Brain pericyte (primary cell): ENCODE results near the gene WDR74.

Experiments used
- DNase-seq: peaks from one replicate; pipeline ENCODE4 v3.0.0-alpha.2; 2012; ENCODE audit warnings: low read depth, low spot score

The WDR74 gene

DNA sequence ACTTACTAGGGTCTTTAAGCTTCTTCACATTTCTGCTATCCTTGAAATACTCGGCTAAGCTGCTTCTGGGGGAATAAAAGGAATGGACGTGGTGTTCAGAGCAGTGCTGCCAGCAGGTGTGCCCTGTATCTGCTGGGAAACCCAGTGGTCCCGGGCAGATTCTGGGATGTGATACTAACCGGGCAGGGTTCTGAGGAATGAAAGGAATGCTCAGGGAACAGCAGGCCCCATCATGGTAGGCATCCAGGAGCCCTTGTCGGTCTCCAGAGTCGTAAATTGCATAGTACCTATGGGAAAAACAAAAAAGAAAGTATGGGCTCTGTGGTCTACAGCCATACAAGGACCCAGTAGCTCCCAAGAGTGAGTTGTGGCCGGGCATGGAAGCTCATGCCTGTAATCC is 43.1 kb downstream of the WDR74 start:
- DNase-seq = no peak

DNA sequence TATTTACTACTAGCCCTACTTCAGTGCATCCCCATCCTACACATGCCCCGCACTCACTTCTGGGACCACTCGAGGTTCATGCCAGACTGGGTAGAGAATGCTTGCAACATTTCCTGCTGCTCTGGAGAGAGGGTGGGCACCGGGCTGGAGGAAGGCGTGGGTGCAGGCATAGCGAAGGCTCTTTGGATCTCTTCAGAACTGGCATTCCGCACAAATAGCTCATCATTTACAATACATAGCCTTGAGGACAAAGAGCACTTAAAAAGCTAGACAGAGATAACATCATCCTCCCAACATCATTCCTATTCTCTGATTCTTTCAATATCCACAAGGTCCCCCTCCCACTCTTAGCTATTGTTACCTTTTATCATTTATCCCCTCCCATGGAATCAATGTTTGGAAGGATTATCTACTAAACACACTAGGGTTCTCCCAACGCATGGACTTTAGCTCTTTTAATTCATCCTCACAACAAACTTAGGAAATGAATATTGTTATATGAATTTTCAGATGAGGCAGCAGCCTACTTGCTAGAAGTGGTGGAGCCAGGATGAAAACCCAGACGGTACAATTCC is 45.1 kb downstream of the WDR74 start:
- no peak for DNase-seq

- no peak for DNase-seq
These were observed 47.2 kb downstream of the WDR74 start for GRCh38 chr11:62792202-62792575.

DNA sequence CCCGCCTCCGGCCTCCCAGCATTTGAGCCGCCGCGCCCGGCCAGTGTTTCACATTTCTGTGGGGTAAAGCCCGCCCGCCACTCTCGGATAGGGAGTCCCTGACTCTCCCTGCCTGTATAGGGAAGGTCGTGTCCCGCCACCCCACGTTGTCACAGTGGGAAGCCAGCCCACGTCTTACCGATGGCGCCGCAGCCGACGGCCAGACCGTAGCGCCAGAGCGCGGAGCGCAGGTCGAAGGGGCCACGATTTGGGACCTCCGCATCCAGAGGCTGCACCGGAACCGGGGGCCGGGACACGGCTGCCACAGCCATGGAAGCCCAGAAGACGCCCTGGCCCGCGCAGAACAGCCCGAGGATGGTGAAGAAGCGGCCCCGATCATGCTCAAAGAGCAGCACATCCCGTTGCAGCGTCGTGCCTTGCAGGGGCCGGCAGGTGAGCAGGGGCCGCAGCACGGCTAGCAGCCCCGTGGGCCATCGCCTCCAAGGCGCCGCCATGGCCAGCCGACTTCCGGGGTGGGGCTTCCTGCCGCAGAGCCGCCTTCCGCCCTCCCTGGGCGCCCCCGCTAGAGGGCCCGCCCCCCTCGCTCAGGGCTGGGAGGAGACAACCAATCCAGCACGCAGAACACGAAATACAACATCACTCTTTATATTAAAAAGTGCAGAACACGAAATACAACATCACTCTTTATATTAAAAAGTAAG is 47.7 kb downstream of the WDR74 start, which contains the start of gene TMEM223:
Gene TMEM223 (minus strand): TSS at position 506 of the 701 bp plus-strand sequence. CDS start 12 bp downstream, at position 494.
- no peak for DNase-seq

GRCh38 chr11:62789576-62789975 is 49.8 kb downstream of the WDR74 start:
- no peak for DNase-seq

GRCh38 chr11:62788991-62789390 is 50.4 kb downstream of the WDR74 start:
- DNase-seq = no peak

DNA sequence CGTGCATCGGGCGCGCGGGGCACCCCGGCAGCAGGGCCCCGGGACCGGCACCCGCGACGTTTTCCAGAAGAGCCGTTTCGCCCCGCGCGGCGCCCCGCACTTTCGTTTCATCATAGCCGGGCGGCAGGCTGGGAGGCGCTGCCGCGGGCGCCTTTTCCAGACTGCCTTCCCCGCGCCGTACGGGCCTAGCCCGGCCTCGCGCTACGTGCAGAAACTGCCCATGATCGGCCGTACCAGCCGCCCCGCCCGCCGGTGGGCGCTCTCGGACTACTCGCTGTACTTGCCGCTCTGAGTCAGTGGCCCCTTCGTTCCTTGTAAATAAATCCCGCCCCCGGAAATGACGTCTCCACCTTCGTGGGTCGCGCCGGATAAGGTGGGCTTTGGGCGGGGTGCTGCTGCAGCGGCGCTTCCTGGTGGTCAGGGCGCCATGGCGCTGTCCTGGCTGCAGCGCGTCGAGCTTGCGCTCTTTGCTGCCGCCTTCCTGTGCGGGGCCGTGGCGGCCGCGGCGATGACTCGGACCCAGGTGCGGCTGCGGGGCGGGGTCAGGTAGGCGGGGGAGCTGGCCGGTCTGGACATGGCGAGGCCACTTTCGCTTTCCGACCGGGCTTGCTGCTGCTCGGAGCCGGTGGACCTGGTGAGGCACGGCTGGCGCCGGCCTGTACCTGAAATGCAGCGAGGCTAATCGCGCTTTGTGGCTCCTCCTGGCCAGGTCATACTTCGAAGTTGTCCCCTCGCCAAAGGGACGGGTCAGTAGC is 52.2 kb downstream of the WDR74 start, which contains the start of gene TMEM179B:
Gene TMEM179B (plus strand): TSS at position 398 of the 755 bp plus-strand sequence. CDS start 30 bp downstream, at position 428.
- peak; percentile 91 for DNase-seq

GRCh38 chr11:62786318-62787004 is 52.9 kb downstream of the WDR74 start:
- DNase-seq = peak; percentile 42
